Adrenal gland (tissue), 5 donors: ENCODE data around the gene LRRTM4.

ENCODE experiments used
- POLR2A ChIP-seq, 2 donors: fragments of 450-650 bp; IDR thresholded peaks; one replicate each; pipeline ENCODE4 v1.6.1; 2017; ENCODE audit warnings: antibody characterized with exemption in 2 of 2, mild to moderate bottlenecking in 2 of 2, moderate library complexity in 1 of 2
- TF ChIP-seq, protein P1 (sequence below), 6 experiments: fragments of 450-650 bp in 4 of 6; fragments of 200-600 bp in 2 of 6; sonication (generic) in 1 of 6; IDR thresholded peaks; 1 replicate in 5 of 6; 2 replicates in 1 of 6; pipeline versions ENCODE4 v1.5.1 to v1.8.0; 2016 to 2021; ENCODE audit warnings: antibody characterized with exemption in 6 of 6, mild to moderate bottlenecking in 2 of 6, moderate library complexity in 1 of 6
- donor health status: DM: no; HTN: no; CAD: no.

DNA sequence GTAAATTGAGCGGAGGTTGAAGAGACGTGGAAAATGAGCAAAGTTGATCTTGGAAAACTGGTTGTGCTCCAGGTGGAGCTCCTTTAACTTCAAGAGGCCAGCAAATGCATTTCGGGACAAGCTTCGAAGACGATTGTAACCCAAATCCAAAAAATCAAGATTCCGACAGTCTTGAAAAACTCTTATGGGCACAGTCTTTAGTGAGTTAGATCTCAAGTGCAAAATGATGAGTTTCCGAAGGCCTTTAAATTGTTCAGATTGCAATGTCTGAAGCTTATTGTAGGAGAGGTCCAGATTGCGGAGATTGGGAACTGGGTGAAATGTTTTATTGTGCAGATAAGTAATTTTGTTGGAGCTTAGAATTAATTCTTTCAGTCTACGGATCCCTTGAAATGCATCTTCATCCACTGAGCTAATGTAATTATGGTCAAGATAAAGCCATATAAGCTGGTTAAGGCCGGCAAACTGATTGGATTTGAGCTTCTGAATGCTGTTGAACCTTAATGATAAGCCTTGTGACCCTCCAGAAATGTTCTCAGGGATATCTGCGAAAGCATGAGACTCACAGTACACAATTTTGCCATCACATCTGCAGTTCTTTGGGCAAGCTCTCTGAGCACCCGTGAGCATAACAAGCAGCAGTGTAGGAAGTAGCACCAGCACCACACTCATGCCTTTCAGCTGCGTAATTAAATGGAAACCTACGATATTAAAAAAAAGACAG is 2.9 kb downstream of the LRRTM4 start:
- no peak for TF ChIP-seq POLR2A (IDR thresholded peaks at IDR 0.05)
- TF ChIP-seq, protein P1, sequence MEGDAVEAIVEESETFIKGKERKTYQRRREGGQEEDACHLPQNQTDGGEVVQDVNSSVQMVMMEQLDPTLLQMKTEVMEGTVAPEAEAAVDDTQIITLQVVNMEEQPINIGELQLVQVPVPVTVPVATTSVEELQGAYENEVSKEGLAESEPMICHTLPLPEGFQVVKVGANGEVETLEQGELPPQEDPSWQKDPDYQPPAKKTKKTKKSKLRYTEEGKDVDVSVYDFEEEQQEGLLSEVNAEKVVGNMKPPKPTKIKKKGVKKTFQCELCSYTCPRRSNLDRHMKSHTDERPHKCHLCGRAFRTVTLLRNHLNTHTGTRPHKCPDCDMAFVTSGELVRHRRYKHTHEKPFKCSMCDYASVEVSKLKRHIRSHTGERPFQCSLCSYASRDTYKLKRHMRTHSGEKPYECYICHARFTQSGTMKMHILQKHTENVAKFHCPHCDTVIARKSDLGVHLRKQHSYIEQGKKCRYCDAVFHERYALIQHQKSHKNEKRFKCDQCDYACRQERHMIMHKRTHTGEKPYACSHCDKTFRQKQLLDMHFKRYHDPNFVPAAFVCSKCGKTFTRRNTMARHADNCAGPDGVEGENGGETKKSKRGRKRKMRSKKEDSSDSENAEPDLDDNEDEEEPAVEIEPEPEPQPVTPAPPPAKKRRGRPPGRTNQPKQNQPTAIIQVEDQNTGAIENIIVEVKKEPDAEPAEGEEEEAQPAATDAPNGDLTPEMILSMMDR (IDR thresholded peaks at IDR 0.05), result no peak
